Caco-2 (cell line): ENCODE measurements around the gene TMEM225. TPM values are rescaled to one million over a fixed set of nuclear protein-coding genes. Genes with fewer than 3 reads are reported as not detected.

Experiments used
- BruUV-seq: library from RNA; stranded (reverse); fragments of 400-500 nt; replicated peaks from 2 replicates; lab custom pipeline; 2021; lab: Mats Ljungman, UMichigan
- CTCF ChIA-PET: fragments of 300-600 bp; sonication (Branson Sonifier 250); formaldehyde crosslinking; loops from one replicate; lab custom pipeline; 2022; ENCODE audit warnings: antibody characterized with exemption; lab: Charles Lee
- POLR2A ChIA-PET: fragments of 300-600 bp; sonication (Branson Sonifier 250); formaldehyde crosslinking; loops from one replicate; lab custom pipeline; 2022; ENCODE audit warnings: antibody characterized with exemption; lab: Charles Lee
- DNase-seq, 2 experiments: peaks; one replicate each; pipeline versions ENCODE4 v3.0.0 to v3.0.0-alpha.2; 2020 to 2022
- H3K27me3 ChIP-seq: replicated peaks from 2 replicates; pipeline ENCODE4 v1.6.0; 2011; ENCODE audit warnings: low read length; ENCODE audit not compliant: control insufficient read depth, insufficient read depth
- H3K36me3 ChIP-seq: 2 replicates; pipeline ENCODE4 v1.5.1; 2011; ENCODE audit warnings: low read length; ENCODE audit not compliant: control insufficient read depth, insufficient read depth
- H3K4me1 ChIP-seq: fragments of 250-450 bp; sonication (Bioruptor Pico); 2 replicates; pipeline ENCODE4 v1.5.1; 2020; ENCODE audit warnings: mild to moderate bottlenecking
- H3K4me3 ChIP-seq: 2 replicates; pipeline ENCODE4 v1.5.1; 2011; ENCODE audit warnings: low read depth, mild to moderate bottlenecking, control low read depth, low read length
- H3K9me3 ChIP-seq: fragments of 250-450 bp; sonication (Bioruptor Pico); 2 replicates; pipeline ENCODE4 v1.5.1; 2020; ENCODE audit warnings: mild to moderate bottlenecking, moderate library complexity
- H3K27ac Mint-ChIP-seq: one replicate; pipeline ENCODE4 v1.8.0; 2022; ENCODE audit warnings: mixed read lengths; ENCODE audit not compliant: unreplicated experiment
- H3K27me3 Mint-ChIP-seq: one replicate; pipeline ENCODE4 v1.8.0; 2022; ENCODE audit warnings: mixed read lengths; ENCODE audit not compliant: insufficient read depth, unreplicated experiment
- H3K36me3 Mint-ChIP-seq: one replicate; pipeline ENCODE4 v1.8.0; 2022; ENCODE audit warnings: mild to moderate bottlenecking, mixed read lengths; ENCODE audit not compliant: insufficient read depth, unreplicated experiment
- H3K4me1 Mint-ChIP-seq: one replicate; pipeline ENCODE4 v1.8.0; 2022; ENCODE audit warnings: low read depth, mixed read lengths; ENCODE audit not compliant: unreplicated experiment
- H3K4me3 Mint-ChIP-seq: one replicate; pipeline ENCODE4 v1.8.0; 2022; ENCODE audit warnings: mild to moderate bottlenecking, moderate library complexity, mixed read lengths; ENCODE audit not compliant: unreplicated experiment
- H3K9me3 Mint-ChIP-seq: one replicate; pipeline ENCODE4 v1.8.0; 2022; ENCODE audit warnings: mixed read lengths; ENCODE audit not compliant: unreplicated experiment
- intact Hi-C: fragments of 100-400 bp; cut with micrococcal nuclease; formaldehyde crosslinking; loops from one replicate; pipeline ENCODE4 v1.10.0; 2022; ENCODE audit not compliant: unreplicated experiment
- total RNA-seq: library from RNA; stranded (reverse); gene quantifications from 2 replicates; pipeline ENCODE4 v1.2.3, GENCODE V29; 2022
- TF ChIP-seq, protein P1 (sequence below), 2 experiments: fragments of 200-600 bp in 1 of 2; IDR thresholded peaks; 1 replicate in 1 of 2; 2 replicates in 1 of 2; pipeline versions ENCODE4 v1.5.1 to v1.8.0; 2011 to 2022; ENCODE audit warnings: antibody characterized with exemption in 1 of 2, control low read depth in 1 of 2, inconsistent platforms in 1 of 2, low read depth in 1 of 2, low read length in 1 of 2, mild to moderate bottlenecking in 1 of 2, moderate library complexity in 1 of 2; ENCODE audit not compliant: insufficient read depth in 1 of 2, severe bottlenecking in 1 of 2, unreplicated experiment in 1 of 2

TMEM225 gene
- total RNA-seq, 1 experiment from 2014 or later, result not detected

- BruUV-seq, result no TSS peak
- POLR2A ChIA-PET, result no interaction called here
- no peaks in the 10 kb centered on the region for H3K9me3 ChIP-seq
- TF ChIP-seq, protein P1, sequence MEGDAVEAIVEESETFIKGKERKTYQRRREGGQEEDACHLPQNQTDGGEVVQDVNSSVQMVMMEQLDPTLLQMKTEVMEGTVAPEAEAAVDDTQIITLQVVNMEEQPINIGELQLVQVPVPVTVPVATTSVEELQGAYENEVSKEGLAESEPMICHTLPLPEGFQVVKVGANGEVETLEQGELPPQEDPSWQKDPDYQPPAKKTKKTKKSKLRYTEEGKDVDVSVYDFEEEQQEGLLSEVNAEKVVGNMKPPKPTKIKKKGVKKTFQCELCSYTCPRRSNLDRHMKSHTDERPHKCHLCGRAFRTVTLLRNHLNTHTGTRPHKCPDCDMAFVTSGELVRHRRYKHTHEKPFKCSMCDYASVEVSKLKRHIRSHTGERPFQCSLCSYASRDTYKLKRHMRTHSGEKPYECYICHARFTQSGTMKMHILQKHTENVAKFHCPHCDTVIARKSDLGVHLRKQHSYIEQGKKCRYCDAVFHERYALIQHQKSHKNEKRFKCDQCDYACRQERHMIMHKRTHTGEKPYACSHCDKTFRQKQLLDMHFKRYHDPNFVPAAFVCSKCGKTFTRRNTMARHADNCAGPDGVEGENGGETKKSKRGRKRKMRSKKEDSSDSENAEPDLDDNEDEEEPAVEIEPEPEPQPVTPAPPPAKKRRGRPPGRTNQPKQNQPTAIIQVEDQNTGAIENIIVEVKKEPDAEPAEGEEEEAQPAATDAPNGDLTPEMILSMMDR (IDR thresholded peaks at IDR 0.05; ENCODE audit: insufficient read depth in 1 of 2, low read depth in 1 of 2, low read length in 1 of 2, severe bottlenecking in 1 of 2, unreplicated experiment in 1 of 2), result no peak
- Mint-ChIP-seq H3K27ac (no peak overlapping the region), H3K36me3 (no peaks in the 10 kb centered on the region), H3K9me3 (no peaks in the 10 kb centered on the region), H3K4me1 (no peaks in the 10 kb centered on the region), H3K27me3 (peaks cover 18% of the 10 kb centered on the region), H3K4me3 (no peak overlapping the region)
- no peak for DNase-seq
- no peaks in the 10 kb centered on the region for H3K36me3 ChIP-seq
- intact Hi-C loops, result no loop called here
- CTCF ChIA-PET, result interaction anchor here (0.6 kb wide), 1 partner anchor 170 kb away, joined by 3 read pairs; no protein-coding TSS in a partner anchor
- no peaks in the 10 kb centered on the region for H3K4me1 ChIP-seq
- no peaks in the 10 kb centered on the region; the same call in 1 of the 2 replicates for H3K27me3 ChIP-seq
- H3K4me3 ChIP-seq, result no peak overlapping the region
These were observed 20.4 kb upstream of the TMEM225 start for GRCh38 chr11:123905826-123906225.

GRCh38 chr11:123904932-123905331 is 19.5 kb upstream of the TMEM225 start:
- no peak for DNase-seq
- Histone ChIP-seq H3K4me3 (no peak overlapping the region), H3K27me3 (no peaks in the 10 kb centered on the region), H3K36me3 (no peaks in the 10 kb centered on the region), H3K4me1 (no peaks in the 10 kb centered on the region), H3K9me3 (no peaks in the 10 kb centered on the region)
- TF ChIP-seq, protein P1 (IDR thresholded peaks at IDR 0.05; ENCODE audit: insufficient read depth in 1 of 2, low read depth in 1 of 2, low read length in 1 of 2, severe bottlenecking in 1 of 2, unreplicated experiment in 1 of 2), result no peak
- peaks cover 18% of the 10 kb centered on the region for H3K27me3 Mint-ChIP-seq
- H3K36me3 Mint-ChIP-seq, result no peaks in the 10 kb centered on the region
- intact Hi-C loops, result no loop called here
- H3K27ac Mint-ChIP-seq, result no peak overlapping the region
- no peak overlapping the region for H3K4me3 Mint-ChIP-seq
- H3K9me3 Mint-ChIP-seq, result no peaks in the 10 kb centered on the region
- BruUV-seq, result no TSS peak
- POLR2A ChIA-PET, result no interaction called here
- CTCF ChIA-PET, result no interaction called here
- no peaks in the 10 kb centered on the region for H3K4me1 Mint-ChIP-seq

DNA sequence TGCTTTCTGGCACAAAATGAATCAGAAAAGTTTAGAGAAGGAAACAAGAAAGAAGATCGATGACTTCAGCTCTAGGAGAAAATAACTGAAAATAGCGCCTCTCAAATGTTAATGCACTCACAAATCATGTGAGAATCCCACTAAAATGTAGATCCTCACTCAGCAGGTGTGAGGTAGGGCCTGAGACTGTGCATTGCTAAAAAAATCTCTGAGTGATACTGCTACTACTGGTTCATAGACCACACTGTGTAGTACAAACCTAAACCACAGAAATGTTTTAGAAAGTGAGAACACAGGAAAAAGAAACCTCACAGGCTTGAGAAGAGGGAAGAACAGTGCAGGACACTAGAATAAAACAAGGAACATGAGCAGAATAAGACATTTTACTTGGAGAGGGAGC is 18.5 kb upstream of the TMEM225 start:
- Histone ChIP-seq H3K27me3 (no peaks in the 10 kb centered on the region), H3K36me3 (no peaks in the 10 kb centered on the region), H3K4me3 (no peak overlapping the region), H3K9me3 (no peaks in the 10 kb centered on the region), H3K4me1 (no peaks in the 10 kb centered on the region)
- Mint-ChIP-seq H3K27ac (no peak overlapping the region), H3K4me1 (no peaks in the 10 kb centered on the region), H3K9me3 (no peaks in the 10 kb centered on the region), H3K27me3 (peaks cover 18% of the 10 kb centered on the region), H3K36me3 (no peaks in the 10 kb centered on the region), H3K4me3 (no peak overlapping the region)
- intact Hi-C loops, result no loop called here
- CTCF ChIA-PET, result no interaction called here
- DNase-seq, result no peak
- POLR2A ChIA-PET, result no interaction called here
- TF ChIP-seq, protein P1 (IDR thresholded peaks at IDR 0.05; ENCODE audit: insufficient read depth in 1 of 2, low read depth in 1 of 2, low read length in 1 of 2, severe bottlenecking in 1 of 2, unreplicated experiment in 1 of 2), result no peak
- no TSS peak for BruUV-seq
